Measurements from ENCODE around the gene PHLDA1.
A peak's percentile ranks its signal among the peaks of the same experiment; 100 is the strongest.

PHLDA1 gene

GRCh38 chr12:76031414-76032042, at the start of gene PHLDA1:
Gene PHLDA1 (minus strand): TSS chr12:76031776.
- no peak for TF ChIP-seq ZNF274 (IDR thresholded peaks at IDR 0.05; ENCODE audit: low read depth, low read length)
- H3K4me3 ChIP-seq (ENCODE audit: low read length) = peak within 1 kb of the TSS; percentile 76

DNA sequence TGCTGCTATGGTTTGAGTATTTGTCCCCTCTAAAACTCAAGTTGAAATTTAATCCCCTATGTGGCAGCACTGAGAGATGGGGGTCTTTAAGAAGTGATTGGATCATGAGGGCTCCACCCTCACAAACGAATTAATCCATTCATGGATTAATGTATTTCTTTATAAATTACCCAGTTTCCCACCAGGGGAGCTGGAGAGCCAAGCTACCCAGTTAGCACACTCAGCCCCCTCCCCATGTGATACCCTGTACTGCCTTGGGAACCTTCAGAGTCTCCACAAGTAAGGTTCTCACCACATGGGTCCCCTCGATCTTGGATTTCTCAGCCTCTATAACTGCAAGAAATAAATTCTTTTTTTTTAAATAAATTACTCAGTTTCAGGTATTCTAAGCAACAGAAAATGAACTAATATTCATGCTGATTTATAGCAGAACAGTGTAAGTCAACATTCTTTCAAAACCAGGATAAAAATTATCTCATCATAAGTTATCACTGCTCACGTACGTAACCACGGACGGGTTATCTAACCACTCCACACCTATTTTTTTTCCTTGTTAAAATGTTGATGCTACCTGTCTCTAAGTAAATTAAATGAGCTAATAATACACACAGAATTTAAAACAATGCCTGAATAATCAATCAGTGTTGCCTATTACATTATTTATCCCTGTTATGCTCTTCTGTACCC, 49.3 kb upstream of the PHLDA1 start:
- H3K4me3 ChIP-seq (ENCODE audit: low read length) = no peak overlapping the region
- no peak for TF ChIP-seq ZNF274 (IDR thresholded peaks at IDR 0.05; ENCODE audit: low read depth, low read length)

- no peak for TF ChIP-seq ZNF274 (IDR thresholded peaks at IDR 0.05; ENCODE audit: low read depth, low read length)
- H3K4me3 ChIP-seq (ENCODE audit: low read length) = no peak overlapping the region
Observed at GRCh38 chr12:76080017-76080728, 48.6 kb upstream of the PHLDA1 start.

- H3K4me3 ChIP-seq (ENCODE audit: low read length) = no peak overlapping the region
- TF ChIP-seq ZNF274 (IDR thresholded peaks at IDR 0.05; ENCODE audit: low read depth, low read length) = no peak
Observed at GRCh38 chr12:76078748-76079147, 47.2 kb upstream of the PHLDA1 start.

DNA sequence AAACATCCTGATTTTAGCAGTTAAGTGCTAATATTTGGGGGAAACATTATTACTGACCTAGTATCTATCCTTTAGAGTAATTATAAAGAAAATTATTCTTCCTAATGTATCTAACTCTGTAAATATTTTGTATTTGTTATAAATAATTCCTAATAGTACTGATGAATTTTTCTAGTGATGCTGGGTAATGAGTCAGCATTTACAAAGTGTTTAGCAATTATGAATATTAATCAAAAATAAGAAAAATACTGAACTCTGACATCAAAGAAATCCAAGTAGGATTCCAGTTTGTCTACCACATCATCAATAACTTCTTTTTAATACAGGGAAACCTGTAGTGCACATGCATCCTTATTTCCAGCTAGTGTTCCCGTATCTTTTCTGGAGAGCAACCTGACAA, 43.9 kb upstream of the PHLDA1 start:
- no peak overlapping the region for H3K4me3 ChIP-seq (ENCODE audit: low read length)
- no peak for TF ChIP-seq ZNF274 (IDR thresholded peaks at IDR 0.05; ENCODE audit: low read depth, low read length)

DNA sequence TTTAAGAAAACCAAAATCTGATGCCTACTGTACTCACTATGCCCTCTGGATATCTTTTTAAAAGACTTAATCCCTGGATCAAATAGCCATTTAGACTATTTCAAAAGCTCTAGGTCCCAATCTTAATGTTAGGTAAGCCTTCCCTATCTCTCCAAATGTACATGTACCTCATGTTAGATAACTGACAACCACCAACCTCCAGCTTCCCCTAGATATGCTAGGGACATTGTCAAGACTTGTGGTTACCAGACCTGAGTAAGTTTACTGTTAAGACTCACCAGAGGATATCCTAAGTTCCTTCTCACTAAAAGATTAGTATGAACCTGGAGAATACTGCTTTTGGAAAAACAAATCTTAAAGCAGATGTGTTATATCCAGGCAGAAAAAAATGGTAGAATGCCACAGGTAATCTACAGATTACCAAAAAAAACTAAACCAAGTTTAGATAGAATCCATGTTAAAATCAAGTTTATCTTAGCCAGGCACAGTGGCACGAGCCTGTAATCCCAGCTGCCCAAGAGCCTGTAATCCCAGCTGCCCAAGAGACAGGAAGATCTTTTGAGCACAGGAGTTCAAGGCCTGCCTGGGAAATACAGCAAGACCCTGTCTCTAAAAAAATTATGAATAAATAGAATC, 43.2 kb upstream of the PHLDA1 start:
- TF ChIP-seq ZNF274 (IDR thresholded peaks at IDR 0.05; ENCODE audit: low read depth, low read length) = no peak
- no peak overlapping the region for H3K4me3 ChIP-seq (ENCODE audit: low read length)

- H3K4me3 ChIP-seq (ENCODE audit: low read length) = no peak overlapping the region
- TF ChIP-seq ZNF274 (IDR thresholded peaks at IDR 0.05; ENCODE audit: low read depth, low read length) = no peak
Observed at GRCh38 chr12:76073561-76073960, 42.0 kb upstream of the PHLDA1 start.

GRCh38 chr12:76072568-76072967, 41.0 kb upstream of the PHLDA1 start:
- no peak overlapping the region for H3K4me3 ChIP-seq (ENCODE audit: low read length)
- no peak for TF ChIP-seq ZNF274 (IDR thresholded peaks at IDR 0.05; ENCODE audit: low read depth, low read length)

- no peak overlapping the region for H3K4me3 ChIP-seq (ENCODE audit: low read length)
- TF ChIP-seq ZNF274 (IDR thresholded peaks at IDR 0.05; ENCODE audit: low read depth, low read length) = no peak
Observed at GRCh38 chr12:76069339-76069738, 37.8 kb upstream of the PHLDA1 start.

DNA sequence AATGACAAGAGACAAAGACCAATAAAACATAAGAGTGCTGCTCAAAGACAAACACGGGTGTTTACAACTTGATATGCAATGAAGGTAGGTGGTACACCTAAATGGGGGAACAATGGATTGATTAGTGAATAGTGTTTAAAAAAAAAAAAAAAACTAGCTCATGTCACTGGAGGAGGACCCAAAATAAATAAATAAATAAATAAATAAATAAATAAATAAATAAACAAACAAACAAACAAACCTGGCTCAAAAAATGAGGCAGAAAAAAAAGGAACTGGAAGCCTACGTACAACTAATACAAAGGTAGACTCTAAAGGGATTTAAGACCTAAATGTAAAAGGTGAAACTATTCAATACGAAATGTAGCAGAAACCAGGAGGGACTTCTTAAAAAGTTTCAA, 34.3 kb upstream of the PHLDA1 start:
- no peak for TF ChIP-seq ZNF274 (IDR thresholded peaks at IDR 0.05; ENCODE audit: low read depth, low read length)
- no peak overlapping the region for H3K4me3 ChIP-seq (ENCODE audit: low read length)

GRCh38 chr12:76064904-76065303, 33.3 kb upstream of the PHLDA1 start:
- TF ChIP-seq ZNF274 (IDR thresholded peaks at IDR 0.05; ENCODE audit: low read depth, low read length) = no peak
- no peak overlapping the region for H3K4me3 ChIP-seq (ENCODE audit: low read length)

GRCh38 chr12:76060111-76060510, 28.5 kb upstream of the PHLDA1 start:
- no peak for TF ChIP-seq ZNF274 (IDR thresholded peaks at IDR 0.05; ENCODE audit: low read depth, low read length)
- H3K4me3 ChIP-seq (ENCODE audit: low read length) = no peak overlapping the region

GRCh38 chr12:76057326-76057725, 25.8 kb upstream of the PHLDA1 start:
- no peak overlapping the region for H3K4me3 ChIP-seq (ENCODE audit: low read length)
- no peak for TF ChIP-seq ZNF274 (IDR thresholded peaks at IDR 0.05; ENCODE audit: low read depth, low read length)

GRCh38 chr12:76055393-76055792, 23.8 kb upstream of the PHLDA1 start:
- H3K4me3 ChIP-seq (ENCODE audit: low read length) = no peak overlapping the region
- TF ChIP-seq ZNF274 (IDR thresholded peaks at IDR 0.05; ENCODE audit: low read depth, low read length) = no peak

Measured in GM08714 (cell line).